Fibroblast of lung (primary cell): ENCODE results near the gene NANS. TPM values are rescaled to one million over a fixed set of nuclear protein-coding genes. Genes with fewer than 3 reads are reported as not detected.

Experiments used
- DNase-seq, 2 donors: peaks; one replicate each; pipeline versions ENCODE4 v3.0.0 to v3.0.0-alpha.2; 2010; ENCODE audit warnings: low read depth in 2 of 2
- H2AFZ ChIP-seq: 2 replicates; pipeline ENCODE4 v1.5.1; 2012; ENCODE audit warnings: low read length, control low read depth, inconsistent platforms
- H3K27ac ChIP-seq: 2 replicates; pipeline ENCODE4 v1.5.1; 2011; ENCODE audit warnings: low read length, control low read depth; ENCODE audit not compliant: insufficient read depth
- H3K27me3 ChIP-seq: 2 replicates; pipeline ENCODE4 v1.5.1; 2011; ENCODE audit warnings: mild to moderate bottlenecking, low read length; ENCODE audit not compliant: control insufficient read depth, insufficient read depth
- H3K36me3 ChIP-seq: 2 replicates; pipeline ENCODE4 v1.5.1; 2011; ENCODE audit warnings: low read length; ENCODE audit not compliant: control insufficient read depth, insufficient read depth
- H3K4me1 ChIP-seq: 2 replicates; pipeline ENCODE4 v1.5.1; 2011; ENCODE audit warnings: low read length; ENCODE audit not compliant: control insufficient read depth, insufficient read depth; ENCODE audit errors: extremely low read depth
- H3K4me2 ChIP-seq: 2 replicates; pipeline ENCODE4 v1.5.1; 2011; ENCODE audit warnings: low read length, control low read depth; ENCODE audit not compliant: insufficient read depth; ENCODE audit errors: extremely low read depth
- H3K4me3 ChIP-seq, 4 experiments: fragments of 200-600 bp in 1 of 4; sonication (generic) in 1 of 4; replicated peaks in 1 of 4; 2 replicates each; pipeline ENCODE4 v1.5.1; 2011 to 2016; ENCODE audit warnings: low read length in 4 of 4, low read depth in 3 of 4, mild to moderate bottlenecking in 3 of 4, control low read depth in 2 of 4, inconsistent platforms in 1 of 4, mixed read lengths in 1 of 4; ENCODE audit not compliant: insufficient read depth in 1 of 4; ENCODE audit errors: control extremely low read depth in 1 of 4
- H3K79me2 ChIP-seq: 2 replicates; pipeline ENCODE4 v1.5.1; 2012; ENCODE audit warnings: mild to moderate bottlenecking, low read length, inconsistent platforms; ENCODE audit not compliant: control insufficient read depth, insufficient read depth
- H3K9ac ChIP-seq: 2 replicates; pipeline ENCODE4 v1.5.1; 2011; ENCODE audit warnings: mild to moderate bottlenecking, low read length, control low read depth; ENCODE audit not compliant: insufficient read depth
- H3K9me3 ChIP-seq: 2 replicates; pipeline ENCODE4 v1.5.1; 2012; ENCODE audit warnings: low read depth, low read length; ENCODE audit not compliant: control insufficient read depth, insufficient read depth
- H4K20me1 ChIP-seq: 2 replicates; pipeline ENCODE4 v1.5.1; 2011; ENCODE audit warnings: low read length; ENCODE audit not compliant: control insufficient read depth, insufficient read depth; ENCODE audit errors: extremely low read depth
- CTCF ChIP-seq, 2 donors: IDR thresholded peaks in 1 of 2; conservative IDR thresholded peaks in 1 of 2; 1 replicate in 1 of 2; 2 replicates in 1 of 2; pipeline ENCODE4 v1.5.1; 2011 to 2012; ENCODE audit warnings: low read length in 2 of 2, control low read depth in 1 of 2, inconsistent platforms in 1 of 2, low read depth in 1 of 2, mild to moderate bottlenecking in 1 of 2
- EZH2 ChIP-seq: IDR thresholded peaks from 2 replicates; pipeline ENCODE4 v1.5.1; 2012; ENCODE audit warnings: low read length, control low read depth, mild to moderate bottlenecking; ENCODE audit errors: missing control alignments
- polyA plus RNA-seq, 2 donors: library from polyadenylated mRNA; depleted of rRNA in 1 of 2; stranded (reverse) in 1 of 2; unstranded in 1 of 2; fragments of >200 nt; gene quantifications; 2 replicates each; pipeline ENCODE4 v1.2.1, GENCODE V29; 2011 to 2012; ENCODE audit warnings: missing spikeins in 1 of 2
- total RNA-seq: library from RNA; depleted of rRNA; stranded (reverse); fragments of >200 nt; gene quantifications from 2 replicates; pipeline ENCODE4 v1.2.1, GENCODE V29; 2014

NANS gene
- total and polyA plus RNA-seq, 2 donors (not counting 1 experiment from before 2014, with no cell fraction given), result 83.9 to 105 TPM

- TF ChIP-seq EZH2, result no peak
- no peak for TF ChIP-seq CTCF (conservative IDR thresholded peaks at IDR 0.05 in 1 of 2, IDR thresholded peaks at IDR 0.05 in 1 of 2; ENCODE audit: low read depth in 1 of 2, low read length in 2 of 2)
- no peaks in the 10 kb centered on the region for H3K36me3 ChIP-seq
- H3K27ac ChIP-seq, result no peak overlapping the region
- H3K4me2 ChIP-seq, result no peak overlapping the region
- no peak overlapping the region for H2AFZ ChIP-seq
- no peaks in the 10 kb centered on the region for H4K20me1 ChIP-seq
- no peak for DNase-seq
- no peaks in the 10 kb centered on the region for H3K27me3 ChIP-seq
- H3K4me1 ChIP-seq, result no peaks in the 10 kb centered on the region
- no peak overlapping the region for H3K9ac ChIP-seq
- no peaks in the 10 kb centered on the region for H3K79me2 ChIP-seq
- H3K4me3 ChIP-seq, result no peak overlapping the region
- H3K9me3 ChIP-seq, result no peaks in the 10 kb centered on the region
Observed at GRCh38 chr9:98099346-98099745, 42.8 kb downstream of the NANS start.

GRCh38 chr9:98099898-98100297 lies 43.4 kb downstream of the NANS start:
- Histone ChIP-seq H3K4me3 (no peak overlapping the region), H3K36me3 (no peaks in the 10 kb centered on the region), H3K4me2 (no peak overlapping the region), H4K20me1 (no peaks in the 10 kb centered on the region), H3K27ac (no peak overlapping the region), H3K9ac (no peak overlapping the region), H3K79me2 (no peaks in the 10 kb centered on the region), H2AFZ (no peak overlapping the region), H3K9me3 (no peaks in the 10 kb centered on the region), H3K4me1 (no peaks in the 10 kb centered on the region), H3K27me3 (no peaks in the 10 kb centered on the region)
- DNase-seq, result no peak
- TF ChIP-seq CTCF (conservative IDR thresholded peaks at IDR 0.05 in 1 of 2, IDR thresholded peaks at IDR 0.05 in 1 of 2; ENCODE audit: low read depth in 1 of 2, low read length in 2 of 2) (no peak), EZH2 (no peak)

GRCh38 chr9:98100456-98100855 lies 43.9 kb downstream of the NANS start:
- TF ChIP-seq EZH2, result no peak
- no peak for TF ChIP-seq CTCF (conservative IDR thresholded peaks at IDR 0.05 in 1 of 2, IDR thresholded peaks at IDR 0.05 in 1 of 2; ENCODE audit: low read depth in 1 of 2, low read length in 2 of 2)
- H3K9me3 ChIP-seq, result no peaks in the 10 kb centered on the region
- H3K27me3 ChIP-seq, result no peaks in the 10 kb centered on the region
- no peak for DNase-seq
- H3K36me3 ChIP-seq, result no peaks in the 10 kb centered on the region
- H3K4me1 ChIP-seq, result no peaks in the 10 kb centered on the region
- H3K4me3 ChIP-seq, result no peak overlapping the region
- H4K20me1 ChIP-seq, result no peaks in the 10 kb centered on the region
- H3K4me2 ChIP-seq, result no peak overlapping the region
- no peak overlapping the region for H3K27ac ChIP-seq
- no peak overlapping the region for H2AFZ ChIP-seq
- no peak overlapping the region for H3K9ac ChIP-seq
- no peaks in the 10 kb centered on the region for H3K79me2 ChIP-seq
